GM23248 (cell line): ENCODE data around the gene TENM3.

Experiments
- EZH2 ChIP-seq: fragments of 200-600 bp; sonication (generic); IDR thresholded peaks from 2 replicates; pipeline ENCODE4 v1.6.1; 2018; ENCODE audit warnings: antibody characterized with exemption, mild to moderate bottlenecking; ENCODE audit not compliant: insufficient read depth, poor library complexity, severe bottlenecking
- EZH2phosphoT487 ChIP-seq: fragments of 200-600 bp; sonication (generic); IDR thresholded peaks from 2 replicates; pipeline ENCODE4 v1.6.1; 2018; ENCODE audit warnings: antibody characterized with exemption, moderate library complexity, mild to moderate bottlenecking, low read depth; ENCODE audit not compliant: insufficient read depth

DNA sequence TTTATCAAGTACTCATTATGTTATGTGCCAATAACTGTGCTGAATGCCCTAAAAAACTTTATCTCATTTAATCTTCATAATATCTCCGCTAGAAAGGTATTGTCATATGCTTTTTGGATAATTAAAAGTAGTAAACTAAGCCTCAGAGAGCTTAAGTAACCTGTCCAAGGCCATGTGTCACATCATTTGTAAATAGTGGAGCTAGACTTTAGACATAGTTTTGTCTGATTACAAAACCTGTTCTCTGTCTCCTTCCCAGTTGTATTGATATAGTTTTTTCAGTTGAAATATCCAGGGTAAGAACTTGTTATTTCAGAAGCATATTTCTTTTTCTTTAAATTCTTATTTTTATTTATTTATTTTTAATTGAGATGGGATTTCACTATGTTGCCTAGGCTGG lies 66.7 kb downstream of the TENM3 start:
- no peak for TF ChIP-seq EZH2
- TF ChIP-seq EZH2phosphoT487, result no peak
